ENCODE data around the gene NUP93. TPM values are rescaled to one million over a fixed set of nuclear protein-coding genes. Genes with fewer than 3 reads are reported as not detected.

NUP93 gene
- total and polyA plus RNA-seq, 10 donors: 29.2 to 102 (median 56.6) TPM

DNA sequence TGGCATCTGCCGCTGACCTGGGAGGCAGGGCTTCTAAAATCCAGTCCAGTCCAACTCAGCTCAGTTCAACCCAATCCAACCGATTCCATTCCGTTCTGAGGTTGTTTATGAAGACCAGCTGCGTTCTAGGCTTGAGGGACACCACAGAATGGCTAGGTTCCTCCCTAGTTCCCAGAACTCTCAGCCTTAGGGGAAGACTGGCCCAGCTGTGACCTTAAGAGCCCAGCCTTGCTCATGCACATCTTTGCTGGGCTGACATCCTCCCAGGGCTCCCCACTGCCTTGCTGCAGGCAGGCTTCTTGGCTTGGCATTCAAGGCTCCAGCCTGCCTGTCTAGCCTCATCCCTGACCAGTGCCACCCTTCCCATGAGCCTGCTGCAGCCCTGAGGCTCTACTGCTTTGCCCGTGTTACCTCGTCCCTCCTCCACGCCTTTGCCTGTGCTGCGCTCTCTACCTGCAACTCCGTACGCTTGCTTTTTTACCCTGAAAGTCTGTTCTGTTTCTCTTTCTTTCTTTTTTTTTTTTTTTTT, 143.0 kb downstream of the NUP93 start:
- no peaks in the 10 kb centered on the region for H3K9me3 ChIP-seq
- peak in 2 of 3 donors; percentile 52 to 64 for TF ChIP-seq POLR2AphosphoS5 (IDR thresholded peaks at IDR 0.05)
- no peak for TF ChIP-seq POLR2A (IDR thresholded peaks at IDR 0.05)
- TF ChIP-seq, protein P1, sequence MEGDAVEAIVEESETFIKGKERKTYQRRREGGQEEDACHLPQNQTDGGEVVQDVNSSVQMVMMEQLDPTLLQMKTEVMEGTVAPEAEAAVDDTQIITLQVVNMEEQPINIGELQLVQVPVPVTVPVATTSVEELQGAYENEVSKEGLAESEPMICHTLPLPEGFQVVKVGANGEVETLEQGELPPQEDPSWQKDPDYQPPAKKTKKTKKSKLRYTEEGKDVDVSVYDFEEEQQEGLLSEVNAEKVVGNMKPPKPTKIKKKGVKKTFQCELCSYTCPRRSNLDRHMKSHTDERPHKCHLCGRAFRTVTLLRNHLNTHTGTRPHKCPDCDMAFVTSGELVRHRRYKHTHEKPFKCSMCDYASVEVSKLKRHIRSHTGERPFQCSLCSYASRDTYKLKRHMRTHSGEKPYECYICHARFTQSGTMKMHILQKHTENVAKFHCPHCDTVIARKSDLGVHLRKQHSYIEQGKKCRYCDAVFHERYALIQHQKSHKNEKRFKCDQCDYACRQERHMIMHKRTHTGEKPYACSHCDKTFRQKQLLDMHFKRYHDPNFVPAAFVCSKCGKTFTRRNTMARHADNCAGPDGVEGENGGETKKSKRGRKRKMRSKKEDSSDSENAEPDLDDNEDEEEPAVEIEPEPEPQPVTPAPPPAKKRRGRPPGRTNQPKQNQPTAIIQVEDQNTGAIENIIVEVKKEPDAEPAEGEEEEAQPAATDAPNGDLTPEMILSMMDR (IDR thresholded peaks at IDR 0.05 in 8 of 11, conservative IDR thresholded peaks at IDR 0.05 in 3 of 11): no peak
- H3K36me3 ChIP-seq: no peaks in the 10 kb centered on the region
- no peaks in the 10 kb centered on the region for H3K27me3 ChIP-seq (replicated peaks in 1 of 7)
- no peak overlapping the region for H3K4me3 ChIP-seq
- no peak for DNase-seq
- H3K4me1 ChIP-seq: peaks cover 0 to 46% (median 18%) of the 10 kb centered on the region in 6 donors
- intact Hi-C loops (cut with DNase I; ENCODE audit: low total_unique reads): loop anchor here (5.0 kb wide), 1 partner anchor 59 kb away; the partner anchor contains the start of gene HERPUD1
- H3K27ac ChIP-seq: peak overlapping the region in 5 of 8 donors; percentile 3 to 55 (median 43)
- WGBS, 5 donors: 73 to 89% (median 77%) methylated on average over 10 of the region's 10 CpGs

DNA sequence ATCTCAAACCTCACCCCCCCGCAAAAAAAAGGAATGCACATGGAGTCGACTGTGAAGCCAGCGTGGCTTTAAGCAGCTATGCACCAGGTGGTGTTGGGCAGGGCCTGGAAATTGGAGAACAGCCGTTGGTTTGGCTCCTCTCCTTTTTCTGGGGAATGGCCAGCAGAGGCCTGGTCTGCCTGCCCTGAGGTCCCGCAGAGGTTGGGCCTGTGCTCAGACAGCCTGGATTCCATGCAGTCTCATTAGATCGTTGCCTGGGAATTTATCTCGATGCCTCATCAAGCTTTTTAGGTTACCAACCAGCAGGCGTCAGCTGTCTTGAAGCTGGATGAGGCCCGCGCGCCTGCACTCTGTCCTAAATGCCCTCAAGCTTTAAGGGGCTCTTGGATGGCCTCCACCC, 144.9 kb downstream of the NUP93 start:
- H3K4me1 ChIP-seq: peaks cover 0 to 34% (median 15%) of the 10 kb centered on the region in 6 donors
- 81 to 88% (median 85%) methylated on average over 7 to 11 of the region's 11 CpGs for WGBS, 5 donors
- no peaks in the 10 kb centered on the region for H3K36me3 ChIP-seq
- TF ChIP-seq POLR2AphosphoS5 (IDR thresholded peaks at IDR 0.05): no peak
- TF ChIP-seq POLR2A (IDR thresholded peaks at IDR 0.05): no peak
- TF ChIP-seq, protein P1 (IDR thresholded peaks at IDR 0.05 in 8 of 11, conservative IDR thresholded peaks at IDR 0.05 in 3 of 11): no peak
- H3K9me3 ChIP-seq: no peaks in the 10 kb centered on the region
- intact Hi-C loops (cut with DNase I; ENCODE audit: low total_unique reads): loop anchor here (5.0 kb wide), 1 partner anchor 58 kb away; the partner anchor contains the start of gene HERPUD1
- no peaks in the 10 kb centered on the region for H3K27me3 ChIP-seq (replicated peaks in 1 of 7)
- H3K27ac ChIP-seq: peak overlapping the region in 3 of 8 donors; percentile 8 to 36 (median 24)
- no peak for DNase-seq
- H3K4me3 ChIP-seq: no peak overlapping the region

DNA sequence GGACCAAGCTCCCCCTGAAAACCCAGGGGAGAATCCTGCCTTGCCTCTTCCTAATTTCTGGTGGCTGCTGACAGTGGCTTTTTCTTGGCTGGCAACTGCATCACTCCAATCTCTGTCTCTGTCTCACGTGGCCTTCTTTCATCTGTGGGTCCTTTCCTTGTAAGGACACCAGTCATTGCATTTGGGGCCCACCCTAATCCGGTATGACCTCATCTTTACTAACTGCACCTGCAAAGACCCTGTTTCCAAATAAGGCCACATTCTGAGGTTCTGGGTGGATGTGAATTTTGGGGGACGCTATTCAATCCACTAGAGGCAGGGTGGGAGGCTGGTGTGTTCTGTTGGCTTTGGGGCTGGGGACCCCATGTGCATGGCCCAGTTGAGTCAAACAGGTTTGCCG, 146.1 kb downstream of the NUP93 start:
- H3K27ac ChIP-seq: no peak overlapping the region
- intact Hi-C loops (cut with DNase I; ENCODE audit: low total_unique reads): no loop called here

More for the DNA sequence above, 146.1 kb downstream of the NUP93 start:
- no peak overlapping the region for H3K4me3 ChIP-seq
- H3K36me3 ChIP-seq: no peaks in the 10 kb centered on the region
- H3K9me3 ChIP-seq: no peaks in the 10 kb centered on the region
- 80 to 87% (median 84%) methylated on average over 2 to 4 of the region's 4 CpGs for WGBS, 5 donors
- peaks cover 0 to 21% (median 5%) of the 10 kb centered on the region in 6 donors for H3K4me1 ChIP-seq
- no peak for DNase-seq
- TF ChIP-seq POLR2A (IDR thresholded peaks at IDR 0.05) (no peak), POLR2AphosphoS5 (IDR thresholded peaks at IDR 0.05) (no peak)
- TF ChIP-seq, protein P1 (IDR thresholded peaks at IDR 0.05 in 8 of 11, conservative IDR thresholded peaks at IDR 0.05 in 3 of 11): no peak
- H3K27me3 ChIP-seq (replicated peaks in 1 of 7): no peaks in the 10 kb centered on the region

Measured in spleen (tissue), 11 donors.